Measurements from ENCODE around the gene UNC45B.
"Not testable (repeated sequence)": the region's sequence is repeated elsewhere in the genome, so short reads cannot be mapped to it uniquely, and the experiment has no call there.

The UNC45B gene

DNA sequence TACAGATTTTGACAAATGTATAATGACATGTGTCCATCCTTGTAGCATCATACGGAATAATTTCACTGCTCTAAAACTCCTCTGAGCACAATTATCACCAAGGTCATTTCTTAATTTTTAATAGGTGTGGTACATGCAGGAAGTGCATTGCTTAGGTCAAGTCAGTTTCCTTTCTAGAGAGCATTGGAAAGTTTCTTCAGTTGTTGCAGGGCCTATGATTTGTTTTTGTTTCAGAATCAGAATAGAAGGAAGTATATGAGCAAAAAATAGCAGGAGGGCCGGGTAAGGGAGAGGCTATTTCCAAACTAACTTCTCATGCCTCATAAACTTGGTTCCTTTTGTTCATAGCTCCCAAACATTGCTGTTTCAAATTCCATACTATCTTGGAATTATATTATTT lies 71.3 kb downstream of the UNC45B start:
- DNase-seq: no peak

DNA sequence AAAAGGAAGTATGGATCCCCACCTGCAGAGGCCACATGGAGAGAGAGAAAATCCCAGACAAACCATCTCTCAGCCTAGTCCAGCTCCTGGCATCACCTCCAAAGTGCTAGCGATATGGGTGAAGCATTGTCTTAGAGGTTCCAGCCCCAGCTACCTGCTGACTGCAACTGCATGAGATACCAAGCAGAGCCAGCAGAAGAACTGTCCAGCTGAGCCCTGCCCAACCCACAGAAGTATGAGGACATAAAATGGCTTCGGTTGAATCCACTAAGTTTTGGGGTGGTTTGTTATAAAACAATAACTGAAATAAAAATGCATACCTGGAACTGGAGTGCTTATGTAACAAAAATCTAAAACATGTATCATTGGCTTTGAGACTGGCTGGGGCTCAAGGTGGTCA lies 74.8 kb downstream of the UNC45B start:
- no peak for DNase-seq

- DNase-seq: no peak
Observed at GRCh38 chr17:35224436-35224835, 76.8 kb downstream of the UNC45B start.

GRCh38 chr17:35227546-35227945 lies 79.9 kb downstream of the UNC45B start:
- no peak for DNase-seq

GRCh38 chr17:35229638-35230037 lies 82.0 kb downstream of the UNC45B start:
- DNase-seq: no peak

DNA sequence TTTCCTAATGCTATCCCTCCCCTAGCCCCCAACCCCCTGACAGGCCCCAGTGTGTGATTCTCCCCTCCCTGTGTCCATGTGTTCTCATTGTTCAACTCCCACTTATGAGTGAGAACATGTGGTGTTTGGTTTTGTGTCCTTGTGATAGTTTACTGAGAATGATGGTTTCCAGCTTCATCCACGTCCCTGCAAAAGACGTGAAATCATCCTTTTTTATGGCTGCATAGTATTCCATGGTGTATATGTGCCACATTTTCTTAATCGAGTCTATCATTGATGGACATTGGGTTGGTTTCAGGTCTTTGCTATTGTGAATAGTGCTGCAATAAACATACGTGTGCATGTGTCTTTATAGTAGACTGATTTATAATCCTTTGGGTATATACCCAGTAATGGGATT lies 86.7 kb downstream of the UNC45B start:
- DNase-seq: not testable (repeated sequence)

GRCh38 chr17:35235289-35235688 lies 87.7 kb downstream of the UNC45B start:
- DNase-seq: no peak

GRCh38 chr17:35235917-35236316 lies 88.3 kb downstream of the UNC45B start:
- DNase-seq: no peak

DNA sequence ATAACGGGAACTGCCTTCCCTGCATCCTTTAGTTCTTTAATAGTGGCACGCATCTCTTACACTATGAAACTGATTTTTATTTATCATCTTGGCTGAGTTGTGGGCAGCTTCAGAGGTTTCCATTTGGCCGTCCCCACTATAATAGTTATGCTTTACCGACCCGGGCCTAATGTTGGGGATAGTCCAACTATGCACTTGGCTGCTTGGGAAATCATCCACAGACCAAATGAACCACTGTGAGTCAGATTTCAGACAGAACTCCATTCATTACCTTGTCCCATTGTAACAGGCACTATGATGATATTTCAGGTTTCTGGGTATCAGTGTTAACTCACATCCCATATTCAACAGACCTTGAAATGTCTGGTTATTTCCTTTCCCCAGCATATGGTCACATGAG lies 89.2 kb downstream of the UNC45B start:
- no peak for DNase-seq

- DNase-seq: no peak
Observed at GRCh38 chr17:35238821-35239220, 91.2 kb downstream of the UNC45B start.

Data from stimulated activated CD4-positive, alpha-beta T cell treated with anti-CD3 and anti-CD28 coated beads, Interleukin-12 subunit alpha, Interleukin-12 subunit beta, amount 100 ng/mL, for 4 hours (primary cell).